GM12874 (cell line): ENCODE results near the gene SEC61B.

Experiments used
- CTCF ChIP-seq: IDR thresholded peaks from 2 replicates; pipeline ENCODE4 v1.5.1; 2011; ENCODE audit warnings: low read depth, mild to moderate bottlenecking, control low read depth, low read length, moderate library complexity; ENCODE audit not compliant: insufficient read depth

SEC61B gene

GRCh38 chr9:99193466-99193821 is 28.6 kb upstream of the SEC61B start:
- TF ChIP-seq CTCF = no peak

GRCh38 chr9:99197124-99197630 is 24.9 kb upstream of the SEC61B start:
- TF ChIP-seq CTCF = no peak

DNA sequence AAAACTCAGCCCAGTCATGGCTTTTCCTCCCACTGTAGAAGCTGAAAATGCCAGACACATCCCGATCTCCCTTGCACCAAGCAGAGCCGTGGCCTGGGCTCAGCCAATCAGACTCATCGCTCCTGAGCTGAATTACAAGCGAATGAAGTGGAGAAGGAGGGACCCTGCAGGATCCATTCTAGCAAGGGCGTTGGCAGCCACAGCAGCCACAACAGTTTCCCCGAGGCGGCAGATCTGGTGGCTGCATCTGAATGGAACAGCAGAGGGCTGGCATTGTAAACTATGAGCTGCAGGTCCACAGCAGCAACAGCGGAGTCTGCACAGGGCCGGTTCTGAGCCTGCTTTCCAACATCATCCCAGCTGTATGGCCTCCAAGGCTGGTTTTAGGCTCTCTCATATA is 24.1 kb upstream of the SEC61B start:
- no peak for TF ChIP-seq CTCF

DNA sequence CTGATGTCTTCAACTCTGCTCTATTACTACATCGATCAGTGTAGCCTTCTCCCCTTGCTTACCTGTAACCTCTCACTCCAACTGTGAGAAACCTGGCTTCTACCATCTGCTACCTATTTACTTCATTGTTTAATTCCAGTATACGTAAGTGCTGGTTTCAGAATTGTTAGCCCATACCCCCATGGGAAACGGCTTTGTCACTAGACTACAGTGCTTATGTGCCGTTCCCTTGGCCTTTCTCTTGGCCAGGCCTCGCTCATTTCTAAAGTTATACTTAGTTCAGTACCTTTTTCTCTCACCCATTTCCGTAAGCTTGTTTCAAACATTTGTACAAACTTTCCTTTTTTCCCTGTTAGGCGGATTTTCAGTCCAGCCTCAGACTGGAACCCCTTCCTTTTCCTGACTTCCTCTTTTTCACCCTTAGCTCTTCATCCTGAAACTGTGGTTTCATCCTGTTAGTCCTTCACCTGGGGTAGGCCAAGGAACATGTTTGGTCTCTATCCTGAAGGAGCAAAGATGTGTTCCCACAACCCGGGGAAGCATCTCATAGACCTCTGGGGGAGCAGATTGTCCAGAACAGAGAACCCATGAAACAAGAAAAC is 22.0 kb upstream of the SEC61B start:
- TF ChIP-seq CTCF = no peak

DNA sequence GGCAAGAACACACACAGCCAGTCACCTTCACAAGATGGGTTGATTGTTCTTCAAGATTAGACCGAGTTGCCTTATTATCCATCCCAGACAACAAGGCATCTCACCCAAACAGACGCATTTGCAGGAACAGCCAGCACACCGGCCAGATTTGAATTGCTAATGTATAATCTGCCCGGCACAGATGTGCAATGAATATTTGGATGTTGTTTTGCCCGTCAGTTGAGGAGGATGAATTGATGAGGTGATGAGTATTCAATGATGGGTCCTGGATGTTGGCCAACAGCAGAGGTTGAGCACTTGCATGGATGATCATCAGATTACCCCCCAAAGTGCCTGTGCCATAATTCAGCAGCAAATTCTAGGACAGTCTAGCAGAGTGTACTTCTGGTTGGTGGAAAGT is 20.5 kb upstream of the SEC61B start:
- no peak for TF ChIP-seq CTCF

DNA sequence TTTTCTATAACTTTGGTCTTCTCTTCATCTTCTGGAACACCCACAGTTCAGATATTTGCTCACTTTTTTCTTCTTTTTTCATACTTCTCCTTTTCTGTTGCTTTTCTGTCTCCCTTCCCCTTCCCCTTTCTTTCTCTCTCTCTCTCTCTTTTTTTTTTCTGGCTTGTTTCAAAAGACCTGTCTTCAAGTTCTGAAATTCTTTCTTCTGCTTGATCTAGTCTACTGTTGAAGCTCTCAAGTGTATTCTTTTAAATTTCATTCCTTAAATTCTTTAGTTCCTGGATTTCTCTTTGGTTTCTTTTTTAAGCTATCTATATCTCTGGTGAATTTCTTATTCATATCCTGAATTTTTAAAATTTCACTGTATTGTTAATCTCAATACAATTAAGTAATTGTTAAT is 11.5 kb upstream of the SEC61B start:
- no peak for TF ChIP-seq CTCF

GRCh38 chr9:99211746-99212145 is 10.3 kb upstream of the SEC61B start:
- TF ChIP-seq CTCF = no peak

GRCh38 chr9:99213197-99213596 is 8.9 kb upstream of the SEC61B start:
- no peak for TF ChIP-seq CTCF
